SHP77 treated with DMSO at 0.1 percent for 48 hours (cell line): Measurements from ENCODE around the gene FRMD1.

ENCODE experiments used
- DNase-seq: peaks from one replicate; lab custom pipeline; 2025; lab: John Stamatoyannopoulos, UW

Gene FRMD1

DNA sequence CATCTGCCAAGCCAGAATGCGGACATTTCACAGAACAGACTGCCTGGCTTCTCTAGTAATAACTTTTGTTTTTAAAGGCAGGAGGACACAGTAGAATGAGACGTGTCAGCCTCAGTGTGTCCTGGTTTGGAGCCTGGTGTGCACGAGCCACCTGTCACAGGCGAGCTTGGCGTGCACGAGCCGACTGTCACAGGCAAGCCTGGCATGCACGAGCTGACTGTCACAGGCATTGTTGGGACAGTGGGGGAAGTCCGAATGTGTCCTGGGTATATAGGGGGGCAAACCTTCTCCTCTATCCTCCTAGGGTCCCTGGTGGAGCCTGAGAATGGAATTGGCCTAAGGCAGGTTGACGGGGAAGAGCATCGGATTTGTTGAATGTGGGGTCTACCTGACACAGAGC is 74.1 kb downstream of the FRMD1 start:
- DNase-seq = no peak

DNA sequence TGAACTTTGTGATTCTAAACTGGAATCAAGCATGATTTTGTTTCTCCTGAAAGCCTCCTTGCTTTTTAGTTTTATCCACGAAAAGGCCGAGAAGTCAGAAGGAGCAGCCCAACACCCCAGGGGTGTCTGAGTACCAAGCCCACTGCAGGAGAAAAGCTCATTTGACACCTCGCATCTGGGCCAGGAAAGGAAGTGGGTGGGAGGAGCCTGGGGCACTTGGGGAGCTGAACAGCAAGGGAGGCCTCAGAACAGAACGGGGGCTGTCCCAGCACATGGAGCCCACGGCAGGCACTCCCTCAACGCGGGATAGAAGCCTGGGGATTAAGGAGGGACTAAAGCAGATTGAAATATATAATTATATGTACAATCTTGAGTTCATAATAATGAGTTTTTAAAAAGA is 75.0 kb downstream of the FRMD1 start:
- DNase-seq = no peak
